HL-60 (cell line): Measurements from ENCODE around the gene GRM5.
"Not testable (repeated sequence)": the region's sequence is repeated elsewhere in the genome, so short reads cannot be mapped to it uniquely, and the experiment has no call there.

Source experiments
- DNase-seq, 2 experiments: peaks; one replicate each; pipeline ENCODE4 v3.0.0-alpha.2; 2010 to 2020; ENCODE audit warnings: low read depth in 1 of 2, low spot score in 1 of 2
- H3K27ac ChIP-seq: fragments of 250-450 bp; sonication (Bioruptor Pico); replicated peaks from 2 replicates; pipeline ENCODE4 v1.5.1; 2020; ENCODE audit warnings: mild to moderate bottlenecking, moderate library complexity
- H3K27me3 ChIP-seq: fragments of 250-450 bp; sonication (Bioruptor Pico); 2 replicates; pipeline ENCODE4 v1.5.1; 2021; ENCODE audit warnings: mild to moderate bottlenecking, moderate library complexity; ENCODE audit not compliant: insufficient read depth, poor library complexity, severe bottlenecking
- H3K4me3 ChIP-seq: replicated peaks from 2 replicates; pipeline ENCODE4 v1.5.1; 2011; ENCODE audit warnings: mild to moderate bottlenecking, control low read depth, low read length; ENCODE audit not compliant: insufficient read depth
- CTCF ChIP-seq: IDR thresholded peaks from one replicate; pipeline ENCODE4 v1.5.1; 2011; ENCODE audit warnings: low read length, control low read depth, inconsistent platforms; ENCODE audit not compliant: insufficient read depth
- GABPA ChIP-seq: IDR thresholded peaks from 2 replicates; pipeline ENCODE4 v1.6.1; 2012; ENCODE audit warnings: low read depth
- REST ChIP-seq: IDR thresholded peaks from 2 replicates; pipeline ENCODE4 v1.6.1; 2012; ENCODE audit warnings: low read depth; ENCODE audit not compliant: insufficient replicate concordance
- SPI1 ChIP-seq: IDR thresholded peaks from 2 replicates; pipeline ENCODE4 v1.6.1; 2012; ENCODE audit warnings: low read depth, mild to moderate bottlenecking, borderline replicate concordance
- long read RNA-seq: library from polyadenylated mRNA; unstranded; transcript quantifications from one replicate; pipeline ENCODE4 v2.0.0, GENCODE V29; 2020

Gene GRM5
- long read RNA-seq: 0 reads

GRCh38 chr11:89065651-89066201 is at the start of gene GRM5:
Gene GRM5 (minus strand): TSS chr11:89065982. CDS start chr11:89047872, 18,110 bp downstream.
- H3K4me3 ChIP-seq, DNase-seq, H3K27me3 ChIP-seq, H3K27ac ChIP-seq: not testable (repeated sequence)

- peak in 1 of 2 experiments; percentile 2 for DNase-seq
- TF ChIP-seq CTCF: peak; percentile 35
- not testable (repeated sequence) for H3K27me3 ChIP-seq, H3K27ac ChIP-seq, H3K4me3 ChIP-seq
Observed at GRCh38 chr11:89097956-89098355, 32.2 kb upstream of the GRM5 start.

GRCh38 chr11:89093806-89094205 is 28.0 kb upstream of the GRM5 start:
- not testable (repeated sequence) for H3K27me3 ChIP-seq, DNase-seq, H3K4me3 ChIP-seq, H3K27ac ChIP-seq

GRCh38 chr11:89084951-89085350 is 19.2 kb upstream of the GRM5 start:
- H3K27me3 ChIP-seq, DNase-seq, H3K4me3 ChIP-seq, H3K27ac ChIP-seq: not testable (repeated sequence)

GRCh38 chr11:89070911-89071310 is 5.1 kb upstream of the GRM5 start:
- not testable (repeated sequence) for H3K4me3 ChIP-seq, DNase-seq, H3K27ac ChIP-seq, H3K27me3 ChIP-seq

GRCh38 chr11:89067264-89067663 is 1.5 kb upstream of the GRM5 start:
- no peak overlapping the region for H3K27ac ChIP-seq

More at GRCh38 chr11:89067264-89067663, 1.5 kb upstream of the GRM5 start:
- Histone ChIP-seq H3K4me3 (no peak overlapping the region), H3K27me3 (peaks cover 2% of the 10 kb centered on the region)
- no peak for TF ChIP-seq REST
- TF ChIP-seq GABPA: no peak
- TF ChIP-seq SPI1: no peak
- TF ChIP-seq CTCF: no peak
- DNase-seq: no peak
